HG03565 (cell line): ENCODE data around the gene ZNF280A.

ENCODE experiments used
- ATAC-seq: cut with Tn5 transposase; IDR thresholded peaks from one replicate; pipeline ENCODE4 v1.9.1; 2021; ENCODE audit warnings: mild to moderate bottlenecking, moderate library complexity; ENCODE audit not compliant: unreplicated experiment

ZNF280A gene

DNA sequence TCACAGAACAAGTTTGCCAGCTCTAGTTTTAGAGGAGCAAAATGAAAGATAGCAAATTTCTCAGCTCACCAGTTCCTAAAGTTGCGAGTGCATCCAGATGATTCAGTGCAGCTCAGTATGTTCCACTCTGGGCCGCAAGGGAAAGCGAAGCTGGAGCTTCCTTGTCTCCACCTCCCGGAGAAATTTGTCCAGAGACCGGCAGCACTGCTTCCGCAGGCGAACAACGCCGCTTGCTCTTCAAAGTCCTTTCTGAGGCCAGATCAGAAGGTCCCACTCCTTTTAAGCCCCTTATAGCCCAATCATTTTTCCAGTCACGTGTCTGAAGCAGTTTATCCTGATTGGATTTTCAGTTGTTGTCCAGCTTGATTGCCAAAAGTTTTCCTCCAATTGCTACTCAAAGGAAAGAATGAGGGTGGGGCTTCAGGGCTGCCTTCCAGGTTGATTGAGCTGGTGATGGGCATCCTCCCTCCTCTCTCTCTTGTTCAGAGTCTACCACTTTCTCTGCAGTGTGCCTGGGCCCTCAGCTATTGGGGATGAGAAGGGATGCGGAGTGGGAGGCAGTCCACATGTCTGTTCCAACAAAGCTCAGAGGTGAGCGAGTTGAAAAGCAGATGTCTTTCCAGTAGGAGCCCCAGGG, at the start of gene ZNF280A:
Gene ZNF280A (minus strand): TSS at position 251 of the 637 bp plus-strand sequence. CDS start 4,640 bp downstream, outside the sequence.
- no peak for ATAC-seq

- ATAC-seq = no peak
Observed at GRCh38 chr22:22569218-22569617, 49.1 kb upstream of the ZNF280A start.

- no peak for ATAC-seq
Observed at GRCh38 chr22:22565981-22566380, 45.9 kb upstream of the ZNF280A start.

DNA sequence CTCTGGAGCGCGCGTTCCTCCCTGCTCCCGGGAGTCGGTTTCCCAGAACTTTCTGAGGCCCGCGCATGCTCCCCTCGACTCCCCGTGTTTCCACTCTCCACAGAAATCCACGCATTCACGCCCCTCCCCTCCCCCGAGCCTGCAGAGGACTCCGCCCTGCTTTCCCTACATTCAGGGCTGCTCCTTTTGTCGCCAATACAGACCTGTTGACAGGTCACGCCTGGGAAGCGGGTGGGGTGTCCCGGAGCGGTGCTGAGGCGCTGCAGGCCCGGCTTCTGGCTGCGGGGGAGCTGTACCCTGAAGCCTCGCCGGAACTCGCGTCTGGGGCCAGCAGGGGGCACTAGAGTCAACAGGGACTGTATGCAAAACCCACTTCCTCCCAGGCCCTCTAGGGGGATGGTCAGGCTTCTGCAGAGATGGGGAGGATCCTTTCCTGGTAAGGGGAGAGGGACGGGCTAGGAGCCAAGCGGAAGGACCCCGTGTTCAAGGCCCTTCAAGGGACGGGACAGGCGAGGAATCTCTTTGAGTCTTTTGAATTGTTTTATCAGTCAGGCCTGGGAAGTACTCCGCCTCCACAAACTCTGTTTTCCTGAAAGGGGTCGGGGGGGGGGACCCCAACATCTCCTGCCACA, 39.0 kb upstream of the ZNF280A start, which contains the start of gene PRAME:
Gene PRAME (minus strand): TSS at position 294 of the 632 bp plus-strand sequence. CDS start 2,433 bp downstream, outside the sequence.
- no peak for ATAC-seq

DNA sequence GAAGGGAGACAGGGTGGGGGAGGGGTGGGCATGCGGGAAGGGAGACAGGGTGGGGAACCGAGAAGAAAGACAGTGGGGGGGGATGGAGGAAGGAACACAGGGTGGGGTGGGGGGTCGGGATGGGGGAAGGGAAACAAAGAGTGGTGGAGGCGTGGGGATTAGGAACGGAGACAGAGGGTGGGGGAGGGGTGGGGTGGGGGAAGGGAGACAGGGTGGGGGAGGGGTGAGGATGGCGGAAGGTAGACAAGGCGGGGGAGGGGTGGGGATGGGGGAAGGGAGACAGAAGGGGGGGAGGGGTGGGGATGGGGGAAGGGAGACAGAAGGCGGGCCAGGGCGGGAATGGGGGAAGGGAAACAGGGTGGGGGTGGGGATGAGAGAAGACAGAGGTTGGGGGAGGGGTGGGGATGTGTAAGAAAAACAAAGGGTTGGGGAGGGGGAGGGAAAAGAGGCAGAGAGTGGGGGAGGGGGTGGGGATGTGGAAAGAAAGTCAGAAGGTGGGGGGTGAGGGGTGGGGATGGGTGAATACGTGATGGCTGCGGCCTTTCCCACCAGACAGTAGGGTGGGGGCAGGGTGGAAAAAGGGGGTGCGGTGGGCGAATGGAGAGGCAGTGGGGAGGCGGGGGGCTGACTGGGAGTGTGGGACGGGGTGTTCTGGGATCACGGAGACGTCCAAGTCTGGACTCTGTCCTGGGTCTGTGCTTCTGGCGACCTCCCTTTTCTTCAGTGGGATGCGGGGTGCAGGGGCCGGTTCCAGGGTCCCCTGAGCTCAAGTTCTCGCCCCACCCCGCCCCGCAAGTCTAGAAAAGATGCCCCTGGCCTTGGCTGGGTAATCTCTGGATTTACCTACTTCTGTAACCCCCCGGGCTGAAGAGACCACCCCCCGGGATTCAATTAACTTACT, 38.3 kb upstream of the ZNF280A start:
- no peak for ATAC-seq

DNA sequence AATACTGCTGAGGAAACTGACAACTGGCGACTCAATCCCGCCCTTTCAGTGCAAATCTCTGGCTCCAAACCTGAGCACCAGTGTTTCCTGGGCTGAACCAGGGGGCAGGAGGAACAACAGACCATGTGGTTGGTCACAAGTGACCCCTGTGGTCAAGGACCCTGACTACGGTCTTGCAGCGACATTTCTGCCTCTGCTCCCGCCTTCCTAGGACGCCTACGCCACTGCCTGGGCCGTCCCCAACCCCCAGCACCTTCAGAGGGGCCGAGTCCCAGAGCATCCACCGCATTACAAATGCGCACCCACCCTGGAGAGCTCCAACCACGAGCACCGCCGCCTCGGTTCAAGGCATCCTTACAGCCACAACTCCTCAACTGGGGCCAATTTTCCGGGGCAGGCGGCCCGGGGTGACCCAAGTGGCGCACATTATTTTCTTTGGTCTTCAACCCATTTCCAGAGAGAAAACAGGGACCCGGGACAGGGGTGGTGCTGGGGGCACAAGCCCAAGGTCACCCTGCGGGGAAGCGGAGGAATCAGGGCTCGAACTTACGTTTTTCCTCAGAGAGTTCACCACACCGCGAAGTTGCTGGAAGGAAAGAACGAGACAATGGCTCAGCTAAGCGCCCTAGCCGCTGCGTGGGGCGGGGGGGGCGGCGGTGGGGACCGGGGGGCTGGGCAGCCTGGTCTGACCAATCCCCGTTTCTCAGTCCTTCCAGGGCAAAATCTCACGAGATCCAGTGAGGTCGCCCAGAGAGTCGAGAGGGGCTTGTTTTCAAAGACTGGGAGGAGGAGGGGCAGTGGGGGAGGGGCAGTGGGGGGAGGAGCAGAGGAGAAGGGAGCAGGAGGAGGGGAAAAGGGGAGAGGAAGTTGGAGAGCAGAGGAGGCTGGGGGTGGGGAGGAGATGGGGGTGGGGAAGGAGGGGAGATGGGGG, 37.2 kb upstream of the ZNF280A start:
- no peak for ATAC-seq

- no peak for ATAC-seq
Observed at GRCh38 chr22:22556578-22556977, 36.5 kb upstream of the ZNF280A start.

DNA sequence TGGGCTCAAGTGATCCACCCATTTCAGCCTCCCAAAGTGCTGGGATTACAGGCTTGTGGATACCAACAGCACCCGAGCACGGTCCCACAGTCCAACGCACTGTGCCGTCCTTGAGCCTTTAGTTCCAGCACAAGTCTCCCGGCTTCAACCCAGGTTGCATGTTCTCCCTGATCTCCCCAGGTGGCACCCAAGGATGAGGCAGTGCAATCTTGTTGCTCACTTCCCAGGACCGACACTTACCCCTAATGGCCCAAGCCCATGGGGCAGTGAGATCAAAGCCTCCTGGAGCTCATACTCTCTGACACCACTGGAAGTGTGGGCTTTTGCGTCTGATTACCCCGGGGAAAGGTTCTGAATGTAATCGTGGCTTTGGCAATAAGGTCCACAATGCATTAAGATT, 35.5 kb upstream of the ZNF280A start:
- ATAC-seq = no peak

- no peak for ATAC-seq
Observed at GRCh38 chr22:22554587-22555284, 34.7 kb upstream of the ZNF280A start.

DNA sequence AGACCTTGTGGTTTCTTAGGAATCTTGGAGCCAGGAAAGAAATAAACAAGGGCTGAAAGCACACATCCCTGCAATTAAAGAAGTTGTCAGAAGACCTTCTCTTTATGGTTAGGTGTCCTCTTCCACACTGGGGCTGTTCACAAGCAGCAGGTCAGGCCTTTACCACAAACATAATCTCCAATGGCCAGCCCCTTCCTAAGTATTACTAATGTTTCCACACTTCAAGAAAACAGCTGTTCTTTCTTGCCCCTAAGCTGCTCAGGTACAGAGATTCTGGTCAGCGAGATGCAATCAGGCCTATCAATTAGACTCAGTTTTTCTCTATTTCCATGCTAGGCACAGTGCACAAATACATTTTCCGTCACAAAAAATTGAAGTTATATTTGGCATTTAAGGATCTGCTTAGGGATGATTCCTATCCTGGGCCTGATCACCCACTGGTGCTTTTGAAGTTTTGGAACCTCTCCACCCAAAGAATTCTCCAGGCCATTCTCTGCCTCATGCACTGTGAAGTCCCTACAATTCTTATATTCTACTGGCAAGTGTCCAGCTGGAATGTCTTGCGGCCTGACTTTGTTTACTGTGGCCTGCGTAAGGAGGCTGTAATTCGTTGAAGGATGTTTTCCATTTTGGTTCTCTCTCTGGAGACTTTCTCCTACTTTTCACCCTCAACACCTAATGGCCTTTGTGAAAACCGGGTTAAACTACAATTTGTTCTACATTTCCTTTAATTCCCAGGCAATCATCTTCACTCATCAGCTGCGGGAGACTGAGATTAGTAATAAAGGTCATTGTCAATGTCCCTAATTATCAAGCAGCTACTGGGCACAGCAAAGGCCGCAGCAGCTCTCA, 33.9 kb upstream of the ZNF280A start:
- no peak for ATAC-seq

DNA sequence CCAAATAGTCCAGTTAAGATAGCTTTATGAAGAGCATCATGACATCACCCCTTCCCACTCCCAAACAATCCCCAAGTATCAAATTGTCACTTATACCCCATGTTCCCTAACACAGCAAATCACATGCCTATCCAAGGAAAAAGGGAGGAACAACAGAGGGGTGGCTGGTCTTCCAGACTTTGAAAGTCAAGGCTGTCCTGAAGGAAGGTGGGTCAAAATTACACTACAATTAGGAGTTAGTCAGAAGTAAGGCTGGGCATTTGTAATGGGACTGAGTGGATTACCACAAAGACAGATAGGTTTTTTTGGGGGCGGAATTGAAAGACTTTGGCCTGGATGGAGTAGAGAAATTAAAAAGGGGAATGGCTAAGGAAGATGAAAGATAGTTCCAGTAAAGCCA, 33.1 kb upstream of the ZNF280A start:
- ATAC-seq = no peak

DNA sequence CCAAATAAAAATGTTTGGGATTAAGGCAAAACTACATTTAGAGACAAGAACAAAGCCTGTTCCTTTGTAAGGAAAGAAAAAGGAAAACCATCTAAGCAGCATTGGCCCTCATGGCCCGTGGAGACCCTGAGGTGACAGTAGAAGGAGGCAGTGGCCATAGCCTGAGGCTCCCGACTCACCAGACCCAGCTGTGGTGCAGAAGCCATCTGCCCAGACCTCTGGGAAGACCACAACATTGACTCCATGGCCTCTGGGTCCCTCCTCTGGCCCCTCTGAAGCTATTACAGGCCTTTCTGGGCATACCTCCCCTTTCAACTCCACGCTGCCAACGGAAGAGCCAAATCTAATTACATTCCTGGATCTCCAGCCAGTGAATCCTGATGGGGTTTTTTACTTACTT, 32.6 kb upstream of the ZNF280A start:
- no peak for ATAC-seq

- ATAC-seq = no peak
Observed at GRCh38 chr22:22550789-22551434, 30.8 kb upstream of the ZNF280A start.

- no peak for ATAC-seq
Observed at GRCh38 chr22:22548910-22549309, 28.8 kb upstream of the ZNF280A start.

GRCh38 chr22:22548317-22548716, 28.2 kb upstream of the ZNF280A start:
- no peak for ATAC-seq

- no peak for ATAC-seq
Observed at GRCh38 chr22:22547692-22548300, 27.7 kb upstream of the ZNF280A start.

DNA sequence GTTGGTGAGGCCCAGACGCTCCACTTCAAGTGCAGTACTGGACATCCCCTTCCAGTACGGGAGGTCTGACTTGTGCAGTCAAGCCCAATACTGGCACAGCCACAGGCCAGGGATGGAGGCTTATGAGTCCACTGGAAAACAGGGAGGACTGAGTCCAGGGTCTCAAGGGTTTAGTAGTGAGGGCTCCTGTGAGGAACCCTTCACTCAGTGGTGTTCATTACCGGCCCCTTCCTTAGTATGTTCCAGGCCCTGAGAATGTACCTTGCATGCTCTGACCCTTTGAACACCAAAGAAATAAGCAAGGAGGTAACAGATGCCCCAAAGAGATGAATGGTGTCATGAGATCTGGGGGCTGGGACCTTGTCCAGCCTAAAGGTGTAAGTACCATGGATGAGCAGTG, 27.2 kb upstream of the ZNF280A start:
- no peak for ATAC-seq

GRCh38 chr22:22546490-22546889, 26.4 kb upstream of the ZNF280A start:
- no peak for ATAC-seq
